SK-N-SH treated with all-trans-retinoic acid at 6 μM for 48 hours (cell line): ENCODE data around the gene NRAS.

ENCODE experiments used
- ATAC-seq: fragments of 200-7000 bp; cut with Tn5 transposase; 3 replicates; pipeline ENCODE4 v1.9.1; 2020; ENCODE audit warnings: mild to moderate bottlenecking, moderate library complexity
- ARNTL ChIP-seq: fragments of 450-650 bp; formaldehyde crosslinking; IDR thresholded peaks from 2 replicates; pipeline ENCODE4 v1.5.0; 2020; ENCODE audit warnings: low read depth, mild to moderate bottlenecking, moderate library complexity, borderline replicate concordance
- CSDC2 ChIP-seq: fragments of 250-450 bp; sonication (Bioruptor Pico); IDR thresholded peaks from 2 replicates; pipeline ENCODE4 v1.5.0; 2020; ENCODE audit warnings: mild to moderate bottlenecking, moderate library complexity
- ESRRG ChIP-seq: fragments of 250-450 bp; sonication (Bioruptor Pico); IDR thresholded peaks from 2 replicates; pipeline ENCODE4 v1.6.1; 2021; ENCODE audit warnings: mild to moderate bottlenecking
- GLIS3 ChIP-seq: fragments of 250-450 bp; sonication (Bioruptor Pico); IDR thresholded peaks from 2 replicates; pipeline ENCODE4 v1.5.0; 2020; ENCODE audit warnings: mild to moderate bottlenecking, moderate library complexity
- OSR1 ChIP-seq: fragments of 250-450 bp; sonication (Bioruptor Pico); IDR thresholded peaks from 2 replicates; pipeline ENCODE4 v1.8.0; 2022; ENCODE audit warnings: moderate library complexity, mild to moderate bottlenecking, inconsistent platforms
- PPARA ChIP-seq: fragments of 250-450 bp; sonication (Bioruptor Pico); IDR thresholded peaks from 2 replicates; pipeline ENCODE4 v1.5.0; 2020; ENCODE audit warnings: mild to moderate bottlenecking, borderline replicate concordance
- RARB ChIP-seq: fragments of 250-450 bp; sonication (Bioruptor Pico); IDR thresholded peaks from 2 replicates; pipeline ENCODE4 v1.8.0; 2021; ENCODE audit warnings: mild to moderate bottlenecking, moderate library complexity
- SNAI2 ChIP-seq: fragments of 250-450 bp; sonication (Bioruptor Pico); IDR thresholded peaks from 2 replicates; pipeline ENCODE4 v1.5.0; 2020; ENCODE audit warnings: mild to moderate bottlenecking, moderate library complexity
- TCF4 ChIP-seq: fragments of 250-450 bp; sonication (Bioruptor Pico); IDR thresholded peaks from 2 replicates; pipeline ENCODE4 v1.8.0; 2021; ENCODE audit warnings: mild to moderate bottlenecking, moderate library complexity, borderline replicate concordance
- TOX ChIP-seq: fragments of 250-450 bp; sonication (Bioruptor Pico); IDR thresholded peaks from 2 replicates; pipeline ENCODE4 v1.8.0; 2021; ENCODE audit warnings: mild to moderate bottlenecking, moderate library complexity, borderline replicate concordance
- ZFP3 ChIP-seq: fragments of 250-450 bp; sonication (Bioruptor Pico); IDR thresholded peaks from 2 replicates; pipeline ENCODE4 v1.5.0; 2020; ENCODE audit warnings: mild to moderate bottlenecking, moderate library complexity
- ZFP30 ChIP-seq: fragments of 450-650 bp; formaldehyde crosslinking; IDR thresholded peaks from 2 replicates; pipeline ENCODE4 v1.5.0; 2022; ENCODE audit warnings: mild to moderate bottlenecking, moderate library complexity
- ZNF565 ChIP-seq: fragments of 450-650 bp; formaldehyde crosslinking; conservative IDR thresholded peaks from 2 replicates; pipeline ENCODE4 v1.5.0; 2020; ENCODE audit warnings: low read depth, mild to moderate bottlenecking, moderate library complexity
- ZNF70 ChIP-seq: fragments of 450-650 bp; formaldehyde crosslinking; IDR thresholded peaks from 2 replicates; pipeline ENCODE4 v1.5.0; 2020; ENCODE audit warnings: mild to moderate bottlenecking, moderate library complexity
- ZNF8 ChIP-seq: fragments of 450-650 bp; formaldehyde crosslinking; IDR thresholded peaks from 2 replicates; pipeline ENCODE4 v1.5.0; 2020; ENCODE audit warnings: mild to moderate bottlenecking, moderate library complexity
- TF ChIP-seq, protein P1 (sequence below): fragments of 250-450 bp; sonication (Bioruptor Pico); IDR thresholded peaks from 2 replicates; pipeline ENCODE4 v1.8.0; 2021; ENCODE audit warnings: low read depth, mild to moderate bottlenecking, moderate library complexity, borderline replicate concordance
- TF ChIP-seq, protein P2 (sequence below): fragments of 250-450 bp; sonication (Bioruptor Pico); IDR thresholded peaks from 2 replicates; pipeline ENCODE4 v1.8.0; 2020; ENCODE audit warnings: mild to moderate bottlenecking, moderate library complexity, borderline replicate concordance
- TF ChIP-seq, protein P3 (sequence below): fragments of 250-450 bp; sonication (Bioruptor Pico); IDR thresholded peaks from 2 replicates; pipeline ENCODE4 v1.5.0; 2020; ENCODE audit warnings: mild to moderate bottlenecking, moderate library complexity
- TF ChIP-seq, protein P4 (sequence below): fragments of 250-450 bp; sonication (Bioruptor Pico); IDR thresholded peaks from 2 replicates; pipeline ENCODE4 v1.5.1; 2021; ENCODE audit warnings: mild to moderate bottlenecking, moderate library complexity
- TF ChIP-seq, protein P5 (sequence below): fragments of 250-450 bp; sonication (Bioruptor Pico); IDR thresholded peaks from 2 replicates; pipeline ENCODE4 v1.5.1; 2020; ENCODE audit warnings: low read depth, mild to moderate bottlenecking, moderate library complexity

NRAS gene

DNA sequence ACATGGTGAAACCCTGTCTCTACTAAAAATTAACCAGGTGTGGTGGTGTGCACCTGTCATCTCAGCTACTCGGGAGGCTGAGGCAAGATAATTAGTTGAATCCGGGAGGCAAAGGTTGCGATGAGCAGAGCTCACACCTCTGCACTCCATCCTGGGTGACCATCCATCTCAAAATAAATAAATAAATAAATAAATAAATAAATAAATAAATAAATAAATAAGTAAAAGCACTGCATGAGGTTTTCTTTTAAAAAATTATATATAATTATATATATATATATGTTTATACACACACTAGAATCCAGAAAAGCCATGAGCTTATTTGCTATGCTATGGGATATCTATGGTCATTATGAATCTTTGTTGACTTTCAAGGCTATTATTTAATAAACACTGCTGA is 23.6 kb downstream of the NRAS start:
- TF ChIP-seq ZNF70 (CRISPR knock-in tag), result no peak
- TF ChIP-seq, protein P1, sequence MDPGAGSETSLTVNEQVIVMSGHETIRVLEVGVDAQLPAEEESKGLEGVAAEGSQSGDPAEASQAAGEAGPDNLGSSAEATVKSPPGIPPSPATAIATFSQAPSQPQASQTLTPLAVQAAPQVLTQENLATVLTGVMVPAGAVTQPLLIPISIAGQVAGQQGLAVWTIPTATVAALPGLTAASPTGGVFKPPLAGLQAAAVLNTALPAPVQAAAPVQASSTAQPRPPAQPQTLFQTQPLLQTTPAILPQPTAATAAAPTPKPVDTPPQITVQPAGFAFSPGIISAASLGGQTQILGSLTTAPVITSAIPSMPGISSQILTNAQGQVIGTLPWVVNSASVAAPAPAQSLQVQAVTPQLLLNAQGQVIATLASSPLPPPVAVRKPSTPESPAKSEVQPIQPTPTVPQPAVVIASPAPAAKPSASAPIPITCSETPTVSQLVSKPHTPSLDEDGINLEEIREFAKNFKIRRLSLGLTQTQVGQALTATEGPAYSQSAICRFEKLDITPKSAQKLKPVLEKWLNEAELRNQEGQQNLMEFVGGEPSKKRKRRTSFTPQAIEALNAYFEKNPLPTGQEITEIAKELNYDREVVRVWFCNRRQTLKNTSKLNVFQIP (CRISPR knock-in tag), result no peak
- TF ChIP-seq ZNF8 (CRISPR knock-in tag), result no peak
- no peak for TF ChIP-seq GLIS3 (CRISPR knock-in tag)
- no peak for TF ChIP-seq CSDC2 (CRISPR knock-in tag)
- TF ChIP-seq, protein P2, sequence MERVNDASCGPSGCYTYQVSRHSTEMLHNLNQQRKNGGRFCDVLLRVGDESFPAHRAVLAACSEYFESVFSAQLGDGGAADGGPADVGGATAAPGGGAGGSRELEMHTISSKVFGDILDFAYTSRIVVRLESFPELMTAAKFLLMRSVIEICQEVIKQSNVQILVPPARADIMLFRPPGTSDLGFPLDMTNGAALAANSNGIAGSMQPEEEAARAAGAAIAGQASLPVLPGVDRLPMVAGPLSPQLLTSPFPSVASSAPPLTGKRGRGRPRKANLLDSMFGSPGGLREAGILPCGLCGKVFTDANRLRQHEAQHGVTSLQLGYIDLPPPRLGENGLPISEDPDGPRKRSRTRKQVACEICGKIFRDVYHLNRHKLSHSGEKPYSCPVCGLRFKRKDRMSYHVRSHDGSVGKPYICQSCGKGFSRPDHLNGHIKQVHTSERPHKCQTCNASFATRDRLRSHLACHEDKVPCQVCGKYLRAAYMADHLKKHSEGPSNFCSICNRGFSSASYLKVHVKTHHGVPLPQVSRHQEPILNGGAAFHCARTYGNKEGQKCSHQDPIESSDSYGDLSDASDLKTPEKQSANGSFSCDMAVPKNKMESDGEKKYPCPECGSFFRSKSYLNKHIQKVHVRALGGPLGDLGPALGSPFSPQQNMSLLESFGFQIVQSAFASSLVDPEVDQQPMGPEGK (CRISPR knock-in tag), result no peak
- no peak for TF ChIP-seq TCF4 (CRISPR knock-in tag)
- no peak for ATAC-seq

DNA sequence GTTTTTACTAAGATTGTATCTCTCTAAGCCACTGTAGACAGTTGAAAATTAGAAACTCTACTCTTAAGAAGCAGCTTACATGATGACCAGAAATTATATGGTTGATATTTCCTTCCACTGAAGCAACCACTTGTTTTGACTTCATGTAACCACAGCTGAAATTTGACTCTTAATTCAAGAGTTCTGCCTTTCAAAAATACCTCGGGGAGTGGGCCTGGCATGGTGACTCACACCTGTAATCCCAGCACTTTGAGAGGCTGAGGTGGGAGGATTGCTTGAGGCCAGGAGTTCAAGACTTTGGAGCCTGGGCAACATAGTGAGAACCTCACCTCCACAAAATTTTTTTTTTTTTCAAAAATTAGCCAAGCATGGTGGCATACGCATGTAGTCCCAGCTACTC is 25.5 kb downstream of the NRAS start:
- no peak for ATAC-seq
- TF ChIP-seq, protein P2 (CRISPR knock-in tag), result no peak
- TF ChIP-seq ZNF70 (CRISPR knock-in tag), result no peak
- TF ChIP-seq CSDC2 (CRISPR knock-in tag), result no peak
- TF ChIP-seq, protein P3, sequence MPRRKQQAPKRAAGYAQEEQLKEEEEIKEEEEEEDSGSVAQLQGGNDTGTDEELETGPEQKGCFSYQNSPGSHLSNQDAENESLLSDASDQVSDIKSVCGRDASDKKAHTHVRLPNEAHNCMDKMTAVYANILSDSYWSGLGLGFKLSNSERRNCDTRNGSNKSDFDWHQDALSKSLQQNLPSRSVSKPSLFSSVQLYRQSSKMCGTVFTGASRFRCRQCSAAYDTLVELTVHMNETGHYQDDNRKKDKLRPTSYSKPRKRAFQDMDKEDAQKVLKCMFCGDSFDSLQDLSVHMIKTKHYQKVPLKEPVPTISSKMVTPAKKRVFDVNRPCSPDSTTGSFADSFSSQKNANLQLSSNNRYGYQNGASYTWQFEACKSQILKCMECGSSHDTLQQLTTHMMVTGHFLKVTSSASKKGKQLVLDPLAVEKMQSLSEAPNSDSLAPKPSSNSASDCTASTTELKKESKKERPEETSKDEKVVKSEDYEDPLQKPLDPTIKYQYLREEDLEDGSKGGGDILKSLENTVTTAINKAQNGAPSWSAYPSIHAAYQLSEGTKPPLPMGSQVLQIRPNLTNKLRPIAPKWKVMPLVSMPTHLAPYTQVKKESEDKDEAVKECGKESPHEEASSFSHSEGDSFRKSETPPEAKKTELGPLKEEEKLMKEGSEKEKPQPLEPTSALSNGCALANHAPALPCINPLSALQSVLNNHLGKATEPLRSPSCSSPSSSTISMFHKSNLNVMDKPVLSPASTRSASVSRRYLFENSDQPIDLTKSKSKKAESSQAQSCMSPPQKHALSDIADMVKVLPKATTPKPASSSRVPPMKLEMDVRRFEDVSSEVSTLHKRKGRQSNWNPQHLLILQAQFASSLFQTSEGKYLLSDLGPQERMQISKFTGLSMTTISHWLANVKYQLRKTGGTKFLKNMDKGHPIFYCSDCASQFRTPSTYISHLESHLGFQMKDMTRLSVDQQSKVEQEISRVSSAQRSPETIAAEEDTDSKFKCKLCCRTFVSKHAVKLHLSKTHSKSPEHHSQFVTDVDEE (CRISPR knock-in tag), result no peak
- TF ChIP-seq ZNF8 (CRISPR knock-in tag), result no peak
- TF ChIP-seq PPARA (CRISPR knock-in tag), result no peak
- TF ChIP-seq GLIS3 (CRISPR knock-in tag), result no peak
- TF ChIP-seq, protein P4, sequence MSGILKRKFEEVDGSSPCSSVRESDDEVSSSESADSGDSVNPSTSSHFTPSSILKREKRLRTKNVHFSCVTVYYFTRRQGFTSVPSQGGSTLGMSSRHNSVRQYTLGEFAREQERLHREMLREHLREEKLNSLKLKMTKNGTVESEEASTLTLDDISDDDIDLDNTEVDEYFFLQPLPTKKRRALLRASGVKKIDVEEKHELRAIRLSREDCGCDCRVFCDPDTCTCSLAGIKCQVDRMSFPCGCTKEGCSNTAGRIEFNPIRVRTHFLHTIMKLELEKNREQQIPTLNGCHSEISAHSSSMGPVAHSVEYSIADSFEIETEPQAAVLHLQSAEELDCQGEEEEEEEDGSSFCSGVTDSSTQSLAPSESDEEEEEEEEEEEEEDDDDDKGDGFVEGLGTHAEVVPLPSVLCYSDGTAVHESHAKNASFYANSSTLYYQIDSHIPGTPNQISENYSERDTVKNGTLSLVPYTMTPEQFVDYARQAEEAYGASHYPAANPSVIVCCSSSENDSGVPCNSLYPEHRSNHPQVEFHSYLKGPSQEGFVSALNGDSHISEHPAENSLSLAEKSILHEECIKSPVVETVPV (CRISPR knock-in tag), result no peak
- no peak for TF ChIP-seq RARB
- TF ChIP-seq, protein P5, sequence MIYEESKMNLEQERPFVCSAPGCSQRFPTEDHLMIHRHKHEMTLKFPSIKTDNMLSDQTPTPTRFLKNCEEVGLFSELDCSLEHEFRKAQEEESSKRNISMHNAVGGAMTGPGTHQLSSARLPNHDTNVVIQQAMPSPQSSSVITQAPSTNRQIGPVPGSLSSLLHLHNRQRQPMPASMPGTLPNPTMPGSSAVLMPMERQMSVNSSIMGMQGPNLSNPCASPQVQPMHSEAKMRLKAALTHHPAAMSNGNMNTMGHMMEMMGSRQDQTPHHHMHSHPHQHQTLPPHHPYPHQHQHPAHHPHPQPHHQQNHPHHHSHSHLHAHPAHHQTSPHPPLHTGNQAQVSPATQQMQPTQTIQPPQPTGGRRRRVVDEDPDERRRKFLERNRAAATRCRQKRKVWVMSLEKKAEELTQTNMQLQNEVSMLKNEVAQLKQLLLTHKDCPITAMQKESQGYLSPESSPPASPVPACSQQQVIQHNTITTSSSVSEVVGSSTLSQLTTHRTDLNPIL (CRISPR knock-in tag), result no peak
- TF ChIP-seq TOX (CRISPR knock-in tag), result no peak
- no peak for TF ChIP-seq ZFP3 (CRISPR knock-in tag)
- no peak for TF ChIP-seq TCF4 (CRISPR knock-in tag)
- TF ChIP-seq ZFP30 (CRISPR knock-in tag), result no peak
- no peak for TF ChIP-seq ZNF565 (CRISPR knock-in tag)
- TF ChIP-seq ESRRG (CRISPR knock-in tag), result no peak
- no peak for TF ChIP-seq ARNTL (CRISPR knock-in tag)
- TF ChIP-seq OSR1 (CRISPR knock-in tag), result no peak

DNA sequence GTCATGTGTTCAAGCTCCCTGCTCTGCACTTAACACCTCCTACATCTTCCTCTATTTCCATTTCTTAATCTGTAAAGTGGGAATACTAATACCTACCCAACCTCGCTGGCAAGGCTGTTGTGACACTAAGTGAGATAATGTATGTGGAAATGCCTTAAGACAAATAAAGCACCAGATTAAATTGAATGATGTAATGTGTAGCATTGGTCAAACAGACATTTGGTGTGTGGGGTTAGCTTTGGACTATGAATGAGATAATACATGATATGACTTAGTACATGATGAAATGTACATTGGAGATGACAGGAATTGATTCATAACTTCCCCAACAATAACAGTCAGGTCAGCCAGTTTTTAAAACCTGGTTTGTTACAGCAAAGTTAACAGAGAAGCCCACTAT is 26.4 kb downstream of the NRAS start:
- no peak for ATAC-seq
- TF ChIP-seq SNAI2 (CRISPR knock-in tag), result no peak
- no peak for TF ChIP-seq ZNF70 (CRISPR knock-in tag)
- TF ChIP-seq, protein P2 (CRISPR knock-in tag), result no peak
- TF ChIP-seq GLIS3 (CRISPR knock-in tag), result no peak
- TF ChIP-seq CSDC2 (CRISPR knock-in tag), result no peak
